ENCODE data around the gene FAM228A.
"Not testable (repeated sequence)": the region's sequence is repeated elsewhere in the genome, so short reads cannot be mapped to it uniquely, and the experiment has no call there.

Gene FAM228A

GRCh38 chr2:24174851-24175277 is at the start of gene FAM228A:
Gene FAM228A, plus strand, starts transcription at chr2:24175053. Its CDS starts 428 bp downstream, at chr2:24175481.
- no peak for DNase-seq (ENCODE audit: low spot score)
- FAIRE-seq: no peak

DNA sequence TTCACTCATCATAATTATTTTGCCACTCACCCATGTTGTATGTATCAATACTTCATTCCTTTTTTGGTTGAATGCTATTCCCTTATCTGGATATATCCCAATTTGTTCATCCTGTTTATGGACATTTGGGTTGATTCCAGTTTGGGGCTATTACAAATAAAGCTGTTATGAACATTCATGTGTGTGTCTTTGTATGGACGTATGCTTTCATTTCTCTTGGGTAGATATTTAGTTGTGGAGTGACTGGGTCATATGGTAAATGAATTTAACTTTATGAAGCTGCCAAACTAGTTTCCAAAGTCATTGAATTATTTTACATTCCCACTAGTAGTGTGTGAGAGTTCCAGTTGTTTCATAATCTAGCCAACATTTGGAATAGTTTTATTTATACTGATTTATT is 48.9 kb upstream of the FAM228A start:
- no peak for FAIRE-seq
- DNase-seq (ENCODE audit: low spot score): no peak

GRCh38 chr2:24132543-24132942 is 42.3 kb upstream of the FAM228A start:
- DNase-seq (ENCODE audit: low spot score): no peak
- FAIRE-seq: no peak

DNA sequence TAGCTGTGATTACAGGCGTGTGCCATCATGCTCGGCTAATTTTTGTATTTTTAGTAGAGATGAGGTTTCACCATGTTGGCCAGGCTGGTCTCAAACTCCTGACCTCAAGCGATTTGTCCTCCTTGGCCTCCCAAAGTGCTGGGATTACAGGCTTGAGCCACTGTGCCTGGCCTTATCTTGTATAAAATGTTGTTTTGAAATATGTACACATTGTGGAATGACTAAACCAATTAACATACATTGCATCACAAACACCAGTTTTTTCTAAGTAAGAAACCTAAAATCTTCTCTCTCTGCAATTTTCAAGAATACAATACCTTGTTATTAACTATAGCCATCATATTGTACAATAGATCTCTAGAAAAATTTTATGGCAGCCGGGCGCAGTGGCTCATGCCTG is 34.5 kb upstream of the FAM228A start:
- DNase-seq (ENCODE audit: low spot score); FAIRE-seq: not testable (repeated sequence)

- FAIRE-seq (no peak), DNase-seq (ENCODE audit: low spot score) (no peak)
Measured at GRCh38 chr2:24147364-24147763, 27.5 kb upstream of the FAM228A start.

- no peak for DNase-seq (ENCODE audit: low spot score)
- no peak for FAIRE-seq
Measured at GRCh38 chr2:24152413-24153197, 22.2 kb upstream of the FAM228A start.

DNA sequence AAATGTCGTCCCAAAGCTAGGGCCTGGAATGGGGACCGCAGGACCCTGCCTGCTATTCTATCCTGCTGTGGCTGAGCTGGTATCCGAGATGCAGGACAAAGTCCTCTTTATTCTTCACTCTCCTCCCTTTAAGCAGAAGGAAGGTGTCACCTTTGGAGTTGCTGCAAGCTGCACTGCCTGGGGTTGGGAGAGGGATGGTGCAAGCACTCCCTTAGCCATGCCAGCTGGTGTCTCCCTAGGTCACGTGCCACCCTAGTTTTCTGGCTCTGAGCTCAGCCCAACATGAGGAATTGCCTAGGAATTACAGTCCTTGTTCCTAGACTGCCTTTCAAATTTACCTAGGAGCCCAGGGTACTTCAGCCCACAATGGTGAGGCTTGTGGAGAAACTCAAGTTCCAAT is 21.4 kb upstream of the FAM228A start:
- FAIRE-seq (no peak), DNase-seq (ENCODE audit: low spot score) (no peak)

DNA sequence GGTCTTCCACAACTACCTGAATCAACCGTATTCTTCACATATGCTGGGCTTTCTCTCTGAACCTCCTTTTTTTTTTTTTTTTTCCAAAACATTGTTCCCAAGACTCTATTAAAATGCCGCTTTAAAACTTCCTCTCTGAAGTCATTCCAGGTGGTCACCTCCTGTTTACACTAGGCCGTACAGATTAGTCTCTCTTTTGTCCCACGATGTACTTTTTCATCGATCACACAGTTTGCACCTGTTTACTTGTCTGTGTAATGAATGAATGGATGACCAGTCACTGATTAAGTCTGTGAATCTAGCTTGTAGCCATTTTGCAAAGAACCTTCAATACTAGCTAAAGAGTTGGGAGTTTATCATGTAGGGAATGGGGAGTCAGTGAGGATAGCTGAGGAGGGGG is 16.7 kb upstream of the FAM228A start:
- DNase-seq (ENCODE audit: low spot score): no peak

GRCh38 chr2:24159708-24160107 is 15.1 kb upstream of the FAM228A start:
- FAIRE-seq: no peak
- DNase-seq (ENCODE audit: low spot score): no peak

More for the DNA sequence above, 16.7 kb upstream of the FAM228A start:
- FAIRE-seq: no peak

DNA sequence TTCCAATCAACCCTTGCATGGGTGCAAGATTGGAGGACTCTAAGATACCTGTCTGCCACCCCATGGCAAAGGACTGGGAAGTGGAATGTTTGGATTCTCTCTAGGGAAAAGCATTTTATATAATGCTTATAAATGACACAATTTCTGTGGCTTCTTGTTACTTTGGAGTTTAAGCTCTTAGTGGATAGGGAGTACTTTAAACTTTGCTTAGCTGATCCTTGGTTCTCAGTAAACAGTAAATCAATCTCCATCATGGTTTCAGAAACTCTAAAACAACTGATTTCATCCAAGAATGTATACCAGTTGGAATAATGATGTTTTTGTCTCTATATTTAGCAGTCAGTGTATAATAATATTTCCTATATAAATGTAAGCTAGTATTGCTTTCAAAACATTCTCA is 14.1 kb upstream of the FAM228A start:
- DNase-seq (ENCODE audit: low spot score) (no peak), FAIRE-seq (no peak)

GRCh38 chr2:24162494-24162893 is 12.4 kb upstream of the FAM228A start:
- DNase-seq (ENCODE audit: low spot score): no peak
- peak; percentile 17 for FAIRE-seq

DNA sequence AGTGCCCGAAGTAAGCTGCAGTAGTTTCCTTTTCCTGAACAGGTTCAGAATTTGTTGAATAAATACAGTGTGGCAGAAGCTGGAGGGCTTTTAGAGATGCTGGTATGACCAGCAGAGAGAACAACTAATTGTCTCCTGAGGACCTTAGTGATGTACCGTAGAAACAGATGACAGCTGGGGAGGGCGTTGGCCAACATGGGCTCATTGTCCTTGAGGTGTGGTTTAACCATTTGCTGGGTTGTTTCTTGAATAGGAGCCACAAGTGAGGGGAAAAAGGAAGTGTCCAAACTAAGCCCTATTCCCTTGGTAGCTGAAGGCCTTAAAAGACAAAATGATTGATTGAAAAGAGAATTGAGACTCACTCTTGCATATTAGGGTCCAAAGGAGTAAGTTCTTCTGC is 11.7 kb upstream of the FAM228A start:
- no peak for FAIRE-seq
- DNase-seq (ENCODE audit: low spot score): no peak

DNA sequence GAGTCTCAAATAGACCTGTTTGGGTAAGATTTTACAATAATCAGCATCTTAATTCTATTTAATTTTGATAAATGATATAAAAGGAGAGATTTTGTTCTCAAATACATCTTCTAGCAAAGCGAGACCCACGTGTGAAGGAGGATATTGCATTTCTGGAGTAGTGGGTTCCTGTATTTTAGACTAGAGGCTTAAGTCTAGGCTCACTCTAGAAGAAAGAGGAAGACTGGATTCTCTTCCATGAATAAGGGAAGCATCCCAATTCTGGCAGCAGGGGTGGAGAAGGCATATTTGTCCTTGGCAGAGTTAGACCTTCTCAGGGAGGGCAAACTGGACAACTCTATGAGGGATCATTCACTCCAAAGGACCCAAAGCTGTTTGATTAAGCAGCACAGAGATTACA is 11.3 kb upstream of the FAM228A start:
- DNase-seq (ENCODE audit: low spot score): no peak
- no peak for FAIRE-seq

DNA sequence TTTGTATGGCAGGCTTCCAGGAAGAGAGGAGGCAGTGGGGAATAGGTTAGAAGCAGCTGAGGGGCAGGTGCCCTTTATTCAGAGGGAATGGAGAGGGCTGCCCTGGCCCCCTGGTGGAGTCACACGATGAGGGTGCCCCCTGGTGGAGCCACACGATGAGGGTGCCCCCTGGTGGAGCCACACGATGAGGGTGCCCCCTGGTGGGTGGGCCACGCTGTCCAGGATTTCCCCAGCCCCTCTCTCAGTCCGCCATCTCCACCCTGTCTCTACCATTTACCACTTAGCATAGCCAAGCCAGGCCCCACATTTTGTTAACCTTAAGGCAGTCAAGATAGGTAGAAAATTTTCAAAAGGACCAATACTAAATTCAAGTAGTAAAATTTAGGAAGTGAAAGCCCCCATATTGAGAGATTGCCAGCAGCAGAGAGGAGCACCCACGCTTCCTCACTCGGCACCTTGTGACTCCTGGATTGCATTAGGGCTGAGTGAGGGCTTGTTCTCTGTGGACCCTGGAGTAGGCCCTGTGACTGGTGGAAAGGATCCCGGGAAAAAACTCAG is 10.4 kb upstream of the FAM228A start:
- FAIRE-seq (no peak), DNase-seq (ENCODE audit: low spot score) (peak; percentile 40)

DNA sequence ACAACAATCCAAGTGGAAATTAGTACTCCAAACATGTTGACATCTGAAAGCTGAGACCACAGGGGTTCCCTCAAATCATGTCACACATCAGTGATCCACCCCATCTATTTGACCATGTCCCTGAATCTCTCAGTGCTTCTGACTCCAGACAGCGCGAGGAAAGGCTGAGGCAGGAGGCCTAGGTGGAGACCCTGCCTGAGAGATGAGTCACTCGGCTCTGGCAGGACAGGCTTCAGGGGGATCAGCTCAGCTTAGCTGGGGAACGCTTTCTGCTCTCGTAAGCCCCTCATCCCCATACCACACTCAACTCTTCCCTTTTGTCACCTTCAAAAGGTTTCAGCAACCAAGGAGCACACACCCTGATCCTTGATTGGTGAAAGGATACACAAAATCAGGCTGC is 5.8 kb upstream of the FAM228A start:
- no peak for FAIRE-seq
- no peak for DNase-seq (ENCODE audit: low spot score)

GRCh38 chr2:24175631-24176187 is 856 bp downstream of the FAM228A start:
- DNase-seq (ENCODE audit: low spot score) (no peak), FAIRE-seq (no peak)

DNA sequence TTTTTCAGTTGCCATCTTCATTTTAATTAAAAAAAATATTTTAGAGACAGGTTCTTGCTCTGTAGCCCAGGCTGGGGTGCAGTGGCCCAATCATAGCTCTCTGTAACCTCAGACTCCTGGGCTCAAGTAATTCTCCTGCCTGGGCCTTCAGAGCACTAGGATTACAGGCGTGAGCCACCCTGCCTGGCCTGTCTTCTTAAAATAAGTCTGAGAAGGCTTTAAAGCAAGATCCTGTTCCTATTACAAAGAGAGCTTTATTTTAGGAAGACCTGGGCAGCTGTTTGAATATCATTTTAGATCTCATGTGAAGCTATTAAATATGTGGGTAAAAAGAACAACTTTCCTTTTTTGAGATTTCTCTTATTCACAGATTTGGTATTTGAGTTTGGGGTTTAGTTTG is 1.5 kb downstream of the FAM228A start:
- DNase-seq (ENCODE audit: low spot score) (no peak), FAIRE-seq (no peak)

GRCh38 chr2:24179683-24180082 is 4.8 kb downstream of the FAM228A start:
- DNase-seq (ENCODE audit: low spot score): no peak
- FAIRE-seq: no peak

DNA sequence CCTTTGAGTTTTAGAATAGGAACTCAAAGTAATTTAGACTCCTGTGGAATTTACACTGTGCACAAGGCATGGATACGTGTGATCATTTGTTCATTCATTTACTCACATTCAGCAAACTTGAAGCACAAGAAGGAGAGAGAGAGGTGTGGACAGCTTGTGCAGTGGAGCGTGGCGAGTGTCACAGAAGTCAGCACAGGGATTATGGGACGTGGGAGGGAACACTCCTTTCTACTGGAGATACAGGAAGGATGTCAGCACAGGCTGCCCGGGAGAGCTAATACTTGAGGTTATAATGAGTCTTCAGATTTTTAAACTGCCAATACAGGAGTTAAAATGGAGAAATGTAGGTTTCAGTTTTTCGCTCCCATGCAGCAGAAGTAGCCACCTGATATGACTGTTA is 7.0 kb downstream of the FAM228A start:
- FAIRE-seq (no peak), DNase-seq (ENCODE audit: low spot score) (no peak)

- FAIRE-seq (no peak), DNase-seq (ENCODE audit: low spot score) (no peak)
Measured at GRCh38 chr2:24182507-24182906, 7.7 kb downstream of the FAM228A start.

GRCh38 chr2:24183366-24184069 is 8.7 kb downstream of the FAM228A start:
- FAIRE-seq (no peak), DNase-seq (ENCODE audit: low spot score) (no peak)

DNA sequence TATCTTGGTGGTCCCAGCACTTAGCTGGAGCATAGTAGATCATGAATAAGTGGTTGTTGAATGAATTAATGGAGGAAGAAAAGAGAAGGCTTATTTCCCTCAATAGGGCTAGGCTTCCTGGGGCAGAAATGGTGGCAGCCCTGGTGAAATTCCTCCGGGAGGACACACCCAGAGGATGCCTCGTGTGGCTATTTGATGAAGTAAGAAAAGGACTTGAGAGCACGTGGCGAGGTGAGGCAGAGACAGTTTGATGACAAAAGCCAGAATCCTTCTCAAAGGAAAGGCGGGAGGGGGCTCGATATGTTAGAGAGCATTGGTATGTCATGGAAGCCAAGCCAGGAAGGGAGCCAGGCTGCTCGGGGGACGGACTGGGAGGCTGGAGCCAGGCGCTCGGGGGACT is 14.7 kb downstream of the FAM228A start:
- no peak for DNase-seq (ENCODE audit: low spot score)
- FAIRE-seq: no peak

Measured in urothelium cell line (cell line).